Hindlimb muscle (tissue), 1 donor: Measurements from ENCODE around the gene ENDOV. TPM values are rescaled to one million over a fixed set of nuclear protein-coding genes. Genes with fewer than 3 reads are reported as not detected.
A peak's percentile ranks its signal among the peaks of the same experiment; 100 is the strongest.

Experiments used
- DNase-seq: peaks from one replicate; pipeline ENCODE4 v3.0.0-alpha.2; 2013
- polyA plus RNA-seq: library from polyadenylated mRNA; unstranded; fragments of 120-200 nt; gene quantifications from one replicate; pipeline ENCODE4 v1.2.1, GENCODE V29; 2013; ENCODE audit not compliant: insufficient read length

The ENDOV gene
- polyA plus RNA-seq, 1 donor, result 23.3 TPM

GRCh38 chr17:80451104-80451775 is 36.3 kb downstream of the ENDOV start:
- no peak for DNase-seq

GRCh38 chr17:80452173-80452915 is 37.4 kb downstream of the ENDOV start:
- DNase-seq, result no peak

GRCh38 chr17:80453126-80453997 is 38.4 kb downstream of the ENDOV start:
- DNase-seq, result no peak

GRCh38 chr17:80453998-80454556 is 39.1 kb downstream of the ENDOV start:
- DNase-seq, result no peak

GRCh38 chr17:80454557-80455335 is 39.8 kb downstream of the ENDOV start:
- peak; percentile 98 for DNase-seq

- no peak for DNase-seq
Measured at GRCh38 chr17:80455336-80455710, 40.4 kb downstream of the ENDOV start.

- no peak for DNase-seq
Measured at GRCh38 chr17:80455784-80456183, 40.8 kb downstream of the ENDOV start.

GRCh38 chr17:80456465-80457235 is 41.7 kb downstream of the ENDOV start:
- peak; percentile 44 for DNase-seq

GRCh38 chr17:80457236-80457856 is 42.4 kb downstream of the ENDOV start:
- DNase-seq, result no peak

GRCh38 chr17:80458016-80458415 is 43.0 kb downstream of the ENDOV start:
- no peak for DNase-seq

- no peak for DNase-seq
Measured at GRCh38 chr17:80459234-80459633, 44.3 kb downstream of the ENDOV start.

GRCh38 chr17:80460429-80460834 is 45.5 kb downstream of the ENDOV start:
- peak; percentile 51 for DNase-seq

- DNase-seq, result no peak
Measured at GRCh38 chr17:80461528-80462160, 46.7 kb downstream of the ENDOV start.

- no peak for DNase-seq
Measured at GRCh38 chr17:80463784-80464400, 48.9 kb downstream of the ENDOV start.

GRCh38 chr17:80464486-80464885 is 49.5 kb downstream of the ENDOV start:
- DNase-seq, result no peak

GRCh38 chr17:80465327-80465974 is 50.5 kb downstream of the ENDOV start:
- no peak for DNase-seq

- DNase-seq, result no peak
Measured at GRCh38 chr17:80466188-80466705, 51.3 kb downstream of the ENDOV start.

- no peak for DNase-seq
Measured at GRCh38 chr17:80468242-80468641, 53.3 kb downstream of the ENDOV start.
